GM18907 (cell line): Measurements from ENCODE around the gene CX3CL1.
A peak's percentile ranks its signal among the peaks of the same experiment; 100 is the strongest.
"Not testable (repeated sequence)": the region's sequence is repeated elsewhere in the genome, so short reads cannot be mapped to it uniquely, and the experiment has no call there.

Source experiments
- ATAC-seq: cut with Tn5 transposase; IDR thresholded peaks from one replicate; pipeline ENCODE4 v1.9.1; 2021; ENCODE audit warnings: mild to moderate bottlenecking, moderate library complexity; ENCODE audit not compliant: unreplicated experiment

CX3CL1 gene

DNA sequence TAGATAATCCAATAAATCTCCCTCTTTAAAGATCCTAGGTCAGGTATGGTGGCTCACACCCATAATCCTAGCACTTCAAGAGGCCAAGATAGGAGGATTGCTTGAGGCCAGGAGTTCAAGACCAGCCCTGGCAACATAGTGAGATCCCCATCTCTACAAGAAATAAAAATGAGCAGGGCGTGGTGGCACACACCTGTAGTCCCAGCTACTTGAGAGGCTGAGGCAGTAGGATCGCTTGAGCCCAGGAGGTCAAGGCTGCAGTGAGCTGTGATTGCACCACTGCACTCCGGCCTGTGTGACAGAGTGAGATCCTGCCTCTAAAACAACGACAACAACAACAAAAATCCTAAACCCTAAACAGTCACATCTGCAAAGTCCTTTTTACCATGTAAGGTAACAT lies 15.7 kb upstream of the CX3CL1 start:
- ATAC-seq = no peak

DNA sequence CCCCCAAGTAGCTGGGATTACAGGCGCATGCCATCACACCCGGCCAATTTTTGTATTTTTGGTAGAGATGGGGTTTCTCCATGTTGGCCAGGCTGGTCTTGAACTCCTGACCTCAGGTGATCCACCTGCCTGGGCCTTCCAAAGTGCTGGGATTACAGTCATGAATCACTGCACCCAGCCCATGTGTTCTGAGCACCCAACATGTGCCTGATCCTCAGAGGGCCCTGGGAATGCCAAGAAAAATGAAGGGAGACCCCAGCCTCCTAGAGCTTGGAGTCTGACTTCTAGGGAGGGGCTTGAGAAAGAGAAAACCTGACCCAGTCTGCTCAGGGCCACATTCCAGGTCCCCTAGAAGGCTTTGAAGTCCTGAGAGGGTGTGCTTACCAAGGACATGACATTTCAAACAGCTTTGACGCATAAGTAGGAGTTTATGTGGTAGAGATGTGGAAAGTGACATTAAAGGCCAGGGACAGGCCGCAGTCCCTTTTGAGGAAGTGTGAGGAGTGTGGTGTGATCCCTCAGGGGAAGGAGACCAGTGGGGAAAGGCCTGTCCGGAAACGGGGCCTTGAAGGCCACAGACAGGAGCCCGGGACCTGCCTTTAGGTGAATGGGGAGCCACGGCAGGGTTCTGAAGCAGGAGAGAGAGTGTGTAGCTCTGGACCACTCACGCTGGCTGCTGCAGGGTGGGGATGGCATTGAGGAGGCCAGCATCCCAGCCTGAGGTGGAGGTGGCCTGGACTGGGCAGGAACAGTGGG lies 14.8 kb upstream of the CX3CL1 start:
- peak; percentile 24 for ATAC-seq

DNA sequence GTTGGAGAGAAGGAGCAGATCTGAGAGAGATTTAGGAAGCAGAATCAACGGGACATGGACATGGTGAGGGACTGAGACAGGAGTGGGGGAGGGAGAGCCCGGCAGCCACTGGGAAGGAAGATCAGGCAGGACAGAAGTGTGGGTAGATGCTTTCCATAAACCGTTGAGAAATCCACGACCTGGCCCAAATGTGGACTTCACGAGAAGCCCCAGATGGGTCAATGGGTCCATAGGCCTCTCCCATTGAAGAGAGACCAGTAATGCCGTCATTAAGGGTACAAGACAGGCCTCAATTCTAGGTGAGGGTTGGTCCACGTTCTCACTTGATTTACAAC lies 14.2 kb upstream of the CX3CL1 start:
- peak; percentile 9 for ATAC-seq

- ATAC-seq = peak; percentile 64
Observed at GRCh38 chr16:57358527-57359095, 13.7 kb upstream of the CX3CL1 start, which contains the start of gene CCL22. CCL22 (plus strand) TSS chr16:57358783; CDS start chr16:57358817, 34 bp downstream.

DNA sequence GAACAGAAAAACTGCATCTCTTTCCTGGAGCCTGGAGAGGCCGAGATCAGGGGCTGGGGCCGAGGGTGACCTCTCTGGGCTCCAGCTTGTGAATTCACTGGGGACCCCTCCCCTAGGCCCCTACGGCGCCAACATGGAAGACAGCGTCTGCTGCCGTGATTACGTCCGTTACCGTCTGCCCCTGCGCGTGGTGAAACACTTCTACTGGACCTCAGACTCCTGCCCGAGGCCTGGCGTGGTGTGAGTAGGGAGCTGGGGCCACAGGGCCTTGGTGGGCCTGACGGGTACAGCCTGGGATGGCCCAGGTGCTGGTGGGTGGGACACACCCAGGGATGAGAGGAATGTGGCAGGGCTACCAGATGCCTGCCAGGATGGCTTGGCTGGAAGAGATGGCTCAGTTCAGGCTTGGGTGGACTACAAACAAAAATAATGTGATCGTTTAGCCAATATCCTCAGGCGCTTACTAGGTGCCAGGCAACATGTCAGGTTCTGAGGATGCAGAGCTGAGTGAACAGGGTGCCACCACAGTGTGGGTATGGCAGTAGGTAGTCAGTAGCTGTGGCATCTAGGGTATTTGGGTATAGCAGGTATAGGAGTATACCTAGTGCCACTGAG lies 11.9 kb upstream of the CX3CL1 start:
- ATAC-seq = no peak

GRCh38 chr16:57361404-57361803 lies 10.9 kb upstream of the CX3CL1 start:
- ATAC-seq = no peak

DNA sequence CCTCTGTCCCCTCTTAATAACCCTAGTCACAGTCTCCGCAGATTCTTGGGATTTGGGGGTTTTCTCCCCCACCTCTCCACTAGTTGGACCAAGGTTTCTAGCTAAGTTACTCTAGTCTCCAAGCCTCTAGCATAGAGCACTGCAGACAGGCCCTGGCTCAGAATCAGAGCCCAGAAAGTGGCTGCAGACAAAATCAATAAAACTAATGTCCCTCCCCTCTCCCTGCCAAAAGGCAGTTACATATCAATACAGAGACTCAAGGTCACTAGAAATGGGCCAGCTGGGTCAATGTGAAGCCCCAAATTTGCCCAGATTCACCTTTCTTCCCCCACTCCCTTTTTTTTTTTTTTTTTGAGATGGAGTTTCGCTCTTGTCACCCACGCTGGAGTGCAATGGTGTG lies 8.1 kb upstream of the CX3CL1 start:
- ATAC-seq = no peak

DNA sequence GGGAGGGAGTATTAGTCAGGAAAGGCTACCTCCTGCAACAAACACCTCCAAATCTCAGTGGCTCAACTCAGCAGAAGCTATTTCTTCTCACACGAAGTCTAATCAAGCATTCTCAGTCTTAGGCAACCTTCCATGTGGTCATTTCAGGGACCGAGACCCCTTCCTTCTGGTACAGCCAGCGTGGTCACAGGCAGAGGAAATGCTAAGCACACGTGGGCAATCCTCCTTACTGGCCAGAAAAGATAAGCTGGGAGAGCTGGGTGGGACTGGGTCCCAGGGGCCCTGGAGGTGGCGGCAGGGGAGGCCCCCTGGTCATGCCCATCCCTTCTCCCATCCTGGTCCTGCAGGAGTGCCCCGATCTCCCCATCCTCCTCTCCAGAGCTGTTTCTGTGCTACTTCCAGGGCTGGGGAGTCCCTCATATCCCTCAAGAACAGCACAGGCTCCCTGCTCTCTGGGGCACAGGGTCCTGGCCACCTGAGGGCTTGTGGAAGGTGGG lies 5.7 kb upstream of the CX3CL1 start:
- ATAC-seq = no peak

- ATAC-seq = no peak
Observed at GRCh38 chr16:57367116-57367752, 5.1 kb upstream of the CX3CL1 start.

DNA sequence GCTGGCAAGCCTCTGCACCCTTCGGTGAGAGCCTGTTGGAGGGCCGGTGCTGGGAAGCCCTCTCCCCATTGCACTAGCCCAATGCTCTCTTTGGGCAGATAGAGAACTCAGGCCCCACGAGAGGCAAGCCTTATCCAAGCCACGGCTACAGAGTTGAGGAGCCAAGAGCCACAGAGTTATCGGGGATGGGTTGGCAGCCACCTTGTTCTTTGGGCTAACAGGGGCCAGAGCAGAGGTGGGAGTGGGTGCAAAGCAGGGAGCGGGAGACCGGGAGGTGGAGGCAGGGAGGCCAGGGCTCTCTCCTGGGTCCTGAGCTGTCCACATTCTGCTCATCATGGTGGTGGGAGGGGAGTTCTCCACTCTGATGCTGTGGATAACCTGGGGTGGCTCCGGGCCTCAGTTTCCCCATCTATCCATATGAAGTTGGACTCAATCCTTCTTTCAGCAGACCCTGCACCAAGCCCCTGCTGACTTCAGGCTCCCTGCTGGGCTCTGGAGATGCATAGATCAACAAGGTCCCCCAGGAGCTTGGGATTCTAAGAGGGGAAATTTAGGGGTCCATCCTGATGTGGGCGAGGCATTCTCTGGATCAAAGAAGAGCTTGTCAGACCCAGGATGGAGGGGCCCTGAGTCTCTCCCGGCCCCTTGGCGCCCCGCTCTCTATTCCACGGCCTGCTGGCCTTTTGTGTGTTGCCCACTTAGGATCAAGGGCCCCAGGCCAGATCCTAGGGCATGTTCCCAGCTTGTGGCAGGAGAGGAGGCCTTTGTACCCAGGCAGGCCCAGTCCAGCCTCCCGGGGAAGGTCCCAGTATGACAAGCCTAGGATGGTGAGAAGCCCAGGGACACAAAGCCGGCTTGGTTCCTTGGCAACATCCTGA lies 557 bp upstream of the CX3CL1 start:
- no peak for ATAC-seq

GRCh38 chr16:57373117-57373947 lies 1.0 kb downstream of the CX3CL1 start:
- no peak for ATAC-seq

DNA sequence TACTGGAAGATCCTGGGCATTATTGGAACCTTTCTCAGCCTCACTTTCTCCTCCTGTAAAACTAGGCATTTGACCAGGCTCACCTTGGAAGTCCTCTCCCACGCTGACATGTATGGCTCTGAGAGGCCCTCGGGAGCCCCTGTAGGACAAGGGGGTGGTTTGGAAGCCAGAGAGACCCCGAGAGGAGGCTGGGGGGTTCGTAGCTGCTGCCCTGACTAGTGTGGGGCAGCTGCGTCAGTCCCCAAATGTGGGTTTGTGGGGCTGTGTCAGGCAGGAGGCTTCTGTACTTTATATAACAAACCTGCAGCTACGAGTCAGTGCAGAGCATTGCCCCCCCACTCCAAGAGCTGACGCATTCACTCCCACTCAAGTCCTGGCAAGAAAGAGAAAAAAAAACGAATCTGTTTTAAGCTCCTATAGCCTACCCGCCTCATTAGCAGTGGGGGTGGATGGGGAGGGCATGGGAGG lies 1.8 kb downstream of the CX3CL1 start:
- no peak for ATAC-seq

DNA sequence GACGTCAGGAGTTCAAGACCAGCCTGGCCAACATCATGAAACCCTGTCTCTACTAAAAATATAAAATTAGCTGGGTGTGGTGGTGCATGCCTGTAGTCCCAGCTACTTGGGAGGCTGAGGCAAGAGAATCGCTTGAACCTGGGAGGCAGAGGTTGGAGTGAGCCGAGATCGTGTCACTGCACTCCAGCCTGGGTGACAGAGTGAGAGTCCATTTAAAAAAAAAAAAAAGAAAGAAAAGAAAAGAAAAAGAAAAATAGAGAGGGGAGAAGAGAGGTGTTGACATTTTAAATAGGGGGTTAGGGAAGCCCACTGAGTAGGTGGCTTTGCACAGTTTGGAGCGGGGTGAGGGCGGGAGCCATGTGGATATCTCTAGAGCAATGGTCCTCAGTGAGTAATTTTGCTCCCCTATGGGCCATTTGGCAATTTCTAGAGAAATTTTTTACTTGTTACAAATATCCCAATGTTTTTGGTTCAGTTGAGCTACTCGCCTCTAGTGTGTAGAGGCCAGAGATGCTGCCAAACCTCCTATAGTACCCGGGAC lies 2.7 kb downstream of the CX3CL1 start:
- ATAC-seq = not testable (repeated sequence)

- no peak for ATAC-seq
Observed at GRCh38 chr16:57376313-57376818, 4.1 kb downstream of the CX3CL1 start.

- ATAC-seq = peak; percentile 82
Observed at GRCh38 chr16:57377080-57377841, 5.0 kb downstream of the CX3CL1 start.

GRCh38 chr16:57379579-57379978 lies 7.3 kb downstream of the CX3CL1 start:
- ATAC-seq = no peak

- no peak for ATAC-seq
Observed at GRCh38 chr16:57380671-57381462, 8.6 kb downstream of the CX3CL1 start.
